Measurements from ENCODE around the gene ZBTB7A.

Gene ZBTB7A

DNA sequence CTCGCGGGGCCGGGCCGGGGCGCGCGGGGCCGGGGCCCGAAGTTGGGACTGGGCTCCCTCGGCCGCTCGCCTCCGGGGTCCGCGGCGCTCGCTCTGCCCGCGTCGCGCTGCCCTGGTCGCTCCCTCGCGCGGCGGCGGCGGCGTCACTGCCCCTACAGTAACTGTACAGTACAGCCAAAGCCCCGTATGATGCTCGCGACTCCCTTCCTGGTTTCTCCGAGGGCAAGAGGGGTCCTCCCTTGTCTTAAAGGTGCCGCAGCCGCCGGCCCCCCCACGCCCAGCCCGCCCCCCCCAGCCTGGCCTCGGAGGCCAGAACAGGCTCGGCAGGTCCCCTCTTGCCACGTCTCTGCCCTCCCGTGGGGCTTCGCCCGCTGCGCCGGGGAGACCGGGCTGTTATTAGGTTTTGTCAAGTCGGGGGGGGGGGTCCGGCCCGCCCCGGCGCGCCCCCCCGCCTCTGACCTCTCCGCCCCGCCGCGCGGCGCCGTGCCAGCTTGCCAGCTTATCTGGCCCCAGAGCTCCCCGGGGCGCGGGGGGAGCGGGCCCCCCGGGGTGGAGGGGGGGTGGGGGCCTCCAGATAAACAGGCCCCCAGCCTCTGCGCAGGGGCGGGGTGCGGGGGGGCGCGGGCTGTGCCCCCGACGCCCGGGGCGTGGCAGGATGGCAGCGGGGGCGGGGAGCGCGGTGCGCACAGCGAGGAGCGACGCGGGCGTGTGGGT, at the start of gene ZBTB7A:
TSS of gene ZBTB7A (minus strand) at position 218 of the 714 bp plus-strand sequence. CDS start 11,667 bp downstream, outside the sequence.
- in situ Hi-C loops (cut with MboI; ENCODE audit: low sequenced_read_pairs), result no loop called here

DNA sequence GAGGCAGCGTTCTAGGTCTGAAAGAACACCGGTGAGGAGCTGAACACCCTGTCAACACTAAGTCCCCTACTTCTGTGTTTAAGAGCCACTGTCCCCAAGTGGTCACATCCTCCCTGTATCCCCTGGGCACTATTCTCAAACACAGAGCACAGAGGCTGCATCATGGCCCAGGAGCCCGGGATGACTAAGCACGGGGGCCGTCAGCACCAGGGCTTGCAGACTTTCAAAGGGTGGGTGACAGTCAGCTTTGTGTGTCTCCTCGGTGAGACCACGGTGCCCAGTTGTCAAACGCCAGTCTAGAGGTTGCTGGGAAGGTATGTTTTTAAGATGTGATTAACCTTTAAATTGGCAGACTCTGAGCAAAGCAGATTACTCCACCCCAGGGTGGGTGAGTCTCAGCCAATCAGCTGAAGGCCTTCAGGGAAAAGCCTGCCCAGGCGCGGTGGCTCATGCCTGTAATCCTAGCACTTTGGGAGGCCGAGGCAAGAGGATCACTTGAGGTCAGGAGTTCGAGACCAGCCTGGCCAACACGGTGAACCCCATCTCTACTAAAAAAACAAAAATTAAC, 49.2 kb upstream of the ZBTB7A start:
- in situ Hi-C loops (cut with MboI; ENCODE audit: low sequenced_read_pairs), result no loop called here

DNA sequence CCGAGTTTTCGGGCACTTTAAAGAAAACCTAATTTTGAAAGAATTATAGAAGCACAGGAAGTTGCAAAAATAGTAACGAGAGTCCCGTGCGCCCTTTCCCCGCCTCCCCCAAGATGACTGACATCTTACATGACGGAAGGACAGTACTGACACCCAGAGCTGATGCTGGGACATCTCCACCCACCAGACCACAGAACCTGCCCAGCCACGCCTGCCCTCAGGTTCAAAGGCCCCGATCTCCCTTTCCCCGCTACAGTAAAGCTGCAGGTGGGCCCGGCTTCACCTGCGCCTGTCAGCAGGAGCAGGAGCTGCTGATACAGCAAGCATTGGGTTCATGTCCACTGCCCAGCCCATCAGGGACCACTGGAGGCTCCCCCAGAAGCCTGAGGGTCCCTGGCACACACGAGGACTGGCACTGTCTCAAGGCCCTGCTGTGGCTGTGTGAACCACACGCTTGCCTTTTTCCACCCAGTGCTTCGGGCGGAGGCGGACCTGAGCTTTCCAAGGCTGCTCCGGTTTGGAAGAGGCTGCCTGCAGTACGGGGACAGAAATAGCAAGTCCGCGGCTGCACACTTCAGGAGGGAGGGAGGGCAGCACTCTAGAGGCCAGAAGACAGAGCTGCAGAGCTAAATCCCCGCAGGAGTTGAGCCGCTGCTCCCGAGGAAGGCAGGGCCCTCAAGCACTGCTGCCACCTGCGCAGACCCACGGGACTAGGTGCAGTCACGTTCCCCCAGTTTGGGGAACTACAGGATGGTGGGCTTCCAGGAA, 48.5 kb upstream of the ZBTB7A start:
- in situ Hi-C loops (cut with MboI; ENCODE audit: low sequenced_read_pairs), result no loop called here

DNA sequence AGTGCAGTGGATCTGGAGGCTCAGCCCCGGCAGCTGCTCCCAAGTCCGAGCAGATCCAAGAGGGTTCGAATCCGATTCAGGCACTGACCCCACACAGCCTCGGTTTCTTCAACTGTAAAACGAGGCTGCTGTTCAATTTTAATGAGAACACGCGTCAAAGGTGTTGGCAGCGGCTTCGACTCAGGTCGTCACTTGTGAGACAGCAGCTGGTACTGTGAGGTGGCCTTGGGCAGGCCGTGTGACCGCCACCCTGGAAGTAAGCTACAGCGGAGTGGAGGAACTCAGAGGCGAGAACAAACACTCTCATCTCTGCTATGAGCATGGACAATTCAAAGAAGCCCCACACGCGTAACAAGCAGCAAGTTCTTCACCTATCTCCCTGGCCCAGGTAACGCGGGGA, 47.5 kb upstream of the ZBTB7A start:
- in situ Hi-C loops (cut with MboI; ENCODE audit: low sequenced_read_pairs), result no loop called here

DNA sequence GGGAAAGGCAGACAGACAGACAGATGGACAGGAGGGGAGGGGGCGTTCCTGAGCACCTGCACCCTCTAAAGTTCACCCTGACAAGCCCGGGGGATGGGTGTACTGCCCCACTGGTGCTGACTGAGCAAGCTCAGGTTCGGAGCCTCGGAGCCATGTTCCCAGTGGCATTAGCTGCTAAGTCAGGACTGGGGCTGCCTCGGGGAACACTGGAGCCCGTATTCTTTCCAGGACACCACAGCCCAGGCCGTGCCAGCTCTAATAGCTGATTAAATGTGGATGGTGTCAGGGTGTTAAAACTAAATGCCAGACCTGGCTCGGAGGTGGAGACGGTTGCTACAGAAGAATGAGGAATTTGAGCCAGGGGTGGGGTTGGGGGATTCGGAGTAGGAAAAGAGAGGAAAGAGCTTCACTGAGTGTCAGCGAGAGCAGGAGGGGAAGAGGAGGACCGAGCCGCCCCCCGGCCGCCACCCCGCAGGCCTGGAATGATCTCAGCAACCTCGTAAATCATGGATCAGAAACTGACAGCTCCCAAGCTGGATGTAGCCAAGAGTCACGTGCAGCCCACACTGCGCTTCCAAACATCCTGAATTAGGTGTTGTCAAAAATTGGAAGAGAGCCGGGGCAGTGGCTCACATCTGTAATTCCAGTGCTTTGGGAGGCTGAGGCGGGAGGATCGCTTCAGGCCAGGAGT, 46.8 kb upstream of the ZBTB7A start:
- in situ Hi-C loops (cut with MboI; ENCODE audit: low sequenced_read_pairs), result no loop called here

DNA sequence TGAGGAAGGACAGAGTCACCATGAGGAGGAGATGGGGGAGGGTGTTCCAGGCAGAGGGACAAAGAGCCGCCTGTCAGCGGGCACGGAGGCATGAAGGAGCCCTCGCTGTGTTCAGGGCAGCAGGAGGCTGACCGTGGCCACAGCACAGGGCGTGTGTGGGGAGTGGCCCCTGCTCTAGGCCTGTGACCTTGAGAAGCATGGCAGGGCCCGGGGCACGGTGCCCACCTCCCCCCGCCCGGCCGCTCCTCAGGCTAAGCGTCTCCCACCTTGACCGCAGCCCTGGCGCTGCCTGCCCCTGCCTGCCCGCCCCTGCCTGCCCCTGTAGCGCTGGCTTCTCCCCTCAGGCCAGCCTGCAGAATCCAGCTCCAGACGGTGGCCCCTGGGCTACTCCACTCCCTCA, 45.7 kb upstream of the ZBTB7A start:
- in situ Hi-C loops (cut with MboI; ENCODE audit: low sequenced_read_pairs), result no loop called here

DNA sequence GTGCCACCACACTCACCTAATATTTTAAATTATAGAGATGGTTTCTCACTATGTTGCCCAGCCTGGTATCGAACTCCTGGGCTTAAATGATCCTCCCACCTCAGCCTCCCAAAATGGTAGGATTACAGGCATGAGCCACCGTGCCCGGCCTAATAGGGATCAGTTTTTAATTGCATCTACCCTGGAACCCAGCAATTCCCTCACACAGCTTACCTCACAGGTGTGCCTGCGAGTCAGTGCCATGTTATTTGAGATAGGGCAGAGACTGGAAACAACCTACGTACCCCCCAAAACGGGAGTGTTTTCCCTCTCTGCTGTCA, 42.9 kb upstream of the ZBTB7A start:
- in situ Hi-C loops (cut with MboI; ENCODE audit: low sequenced_read_pairs), result no loop called here

DNA sequence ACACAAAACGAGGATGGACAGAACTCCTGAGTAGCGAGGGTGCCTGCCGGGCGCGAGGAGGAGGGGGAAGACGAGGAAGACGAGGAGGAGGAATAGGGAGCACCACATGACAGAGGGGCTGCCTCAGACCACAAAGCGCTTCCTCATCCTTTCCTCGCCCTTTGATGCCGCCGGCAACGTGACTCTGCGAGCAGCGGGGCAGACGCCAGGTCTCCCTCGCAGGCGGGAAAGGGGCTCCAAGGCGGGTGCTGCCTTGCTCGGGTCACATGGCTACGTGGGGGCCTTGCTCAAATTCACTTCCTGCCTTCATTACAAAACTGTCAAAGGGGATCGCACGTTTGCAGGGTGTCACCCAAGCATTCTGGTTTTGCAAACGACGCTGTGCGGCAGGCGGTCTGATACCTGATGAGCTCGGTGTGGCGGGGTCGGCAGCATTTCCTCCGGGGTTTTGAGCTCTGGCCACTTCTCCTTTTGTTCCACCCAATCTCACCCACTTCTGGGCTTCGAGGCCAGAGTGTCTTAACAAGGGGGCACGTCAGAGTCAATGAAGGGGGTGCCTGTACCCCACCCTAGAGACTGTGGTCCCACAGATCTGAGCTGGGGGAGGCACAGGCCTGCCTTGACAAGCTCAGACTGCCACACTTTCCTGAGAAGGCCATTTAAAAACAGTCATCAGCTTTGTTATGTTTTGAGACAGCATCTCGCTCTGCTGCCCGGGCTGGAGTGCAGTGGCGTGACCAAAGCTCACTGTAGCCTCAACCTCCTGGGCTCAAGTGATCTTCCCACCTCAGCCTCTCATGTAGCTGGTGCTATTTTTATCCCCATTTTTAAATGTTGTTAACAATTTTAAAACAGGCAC, 42.3 kb upstream of the ZBTB7A start:
- in situ Hi-C loops (cut with MboI; ENCODE audit: low sequenced_read_pairs), result no loop called here

DNA sequence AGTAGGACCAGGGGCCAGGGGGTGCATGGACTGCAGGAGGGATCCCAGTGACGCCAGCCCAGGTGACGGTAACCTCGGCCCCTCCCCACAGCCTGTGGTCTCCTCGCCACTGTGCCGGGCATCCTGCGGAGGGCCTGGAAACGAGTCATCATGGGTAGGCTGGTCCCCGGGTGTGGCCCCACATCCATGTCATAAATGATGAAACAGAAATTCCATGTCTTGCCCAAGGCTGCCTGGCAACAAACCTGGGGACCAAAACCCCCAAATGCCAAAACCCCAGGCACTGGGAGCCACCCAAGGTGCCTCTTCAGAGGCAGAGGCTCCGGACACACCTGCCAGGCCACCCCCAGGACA, 36.4 kb upstream of the ZBTB7A start:
- in situ Hi-C loops (cut with MboI; ENCODE audit: low sequenced_read_pairs), result no loop called here

DNA sequence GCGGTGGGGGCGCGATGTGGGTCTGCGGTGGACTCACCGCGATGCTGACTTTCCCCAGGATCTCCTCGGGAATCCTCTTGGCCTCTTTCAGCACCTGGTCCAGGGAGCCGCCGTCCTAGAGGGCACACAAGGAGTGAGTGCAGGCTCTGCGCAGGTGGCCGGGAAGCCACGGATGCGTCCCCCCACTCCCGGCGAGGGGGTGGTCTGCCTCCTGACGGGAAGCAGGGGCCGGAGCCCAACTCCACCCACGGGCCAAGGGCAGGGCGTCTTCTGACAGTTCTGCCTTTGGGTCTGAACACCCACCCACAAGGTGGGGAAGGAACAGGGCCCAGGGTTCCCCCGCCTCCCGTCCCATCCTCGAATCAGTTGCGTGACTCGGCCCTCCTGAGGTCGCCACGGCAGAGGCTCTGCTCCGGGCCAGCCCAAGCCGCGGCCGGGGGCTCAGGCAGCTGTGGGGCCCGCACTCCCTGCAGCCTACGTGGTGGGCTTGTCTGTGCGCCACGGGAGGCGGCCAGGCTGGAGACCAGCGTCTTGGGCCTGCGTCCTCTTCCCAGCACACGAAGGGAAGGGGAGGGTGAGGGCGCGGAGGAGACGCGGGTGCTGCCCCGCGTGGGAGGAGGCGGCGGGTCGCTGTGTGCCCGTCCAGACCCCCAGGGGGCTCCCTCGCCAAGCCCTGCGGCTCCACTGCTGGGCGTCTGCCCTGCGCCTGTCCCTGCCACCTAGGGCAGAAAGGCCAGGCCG, 35.8 kb upstream of the ZBTB7A start:
- in situ Hi-C loops (cut with MboI; ENCODE audit: low sequenced_read_pairs), result no loop called here

DNA sequence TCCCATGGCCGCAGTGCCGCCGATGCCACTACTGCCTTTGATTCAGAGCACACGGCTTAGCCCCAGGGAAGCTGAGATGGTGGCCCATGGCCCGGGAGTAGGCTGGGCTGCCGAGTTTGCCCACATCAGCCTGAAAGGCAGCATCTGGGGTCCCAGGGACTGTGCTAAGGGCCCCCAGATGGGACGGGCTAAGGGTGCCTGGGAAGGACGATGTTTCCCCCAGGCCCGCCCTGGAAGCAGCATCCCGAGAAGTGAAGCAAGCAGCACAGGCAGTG, 34.7 kb upstream of the ZBTB7A start:
- in situ Hi-C loops (cut with MboI; ENCODE audit: low sequenced_read_pairs), result no loop called here

DNA sequence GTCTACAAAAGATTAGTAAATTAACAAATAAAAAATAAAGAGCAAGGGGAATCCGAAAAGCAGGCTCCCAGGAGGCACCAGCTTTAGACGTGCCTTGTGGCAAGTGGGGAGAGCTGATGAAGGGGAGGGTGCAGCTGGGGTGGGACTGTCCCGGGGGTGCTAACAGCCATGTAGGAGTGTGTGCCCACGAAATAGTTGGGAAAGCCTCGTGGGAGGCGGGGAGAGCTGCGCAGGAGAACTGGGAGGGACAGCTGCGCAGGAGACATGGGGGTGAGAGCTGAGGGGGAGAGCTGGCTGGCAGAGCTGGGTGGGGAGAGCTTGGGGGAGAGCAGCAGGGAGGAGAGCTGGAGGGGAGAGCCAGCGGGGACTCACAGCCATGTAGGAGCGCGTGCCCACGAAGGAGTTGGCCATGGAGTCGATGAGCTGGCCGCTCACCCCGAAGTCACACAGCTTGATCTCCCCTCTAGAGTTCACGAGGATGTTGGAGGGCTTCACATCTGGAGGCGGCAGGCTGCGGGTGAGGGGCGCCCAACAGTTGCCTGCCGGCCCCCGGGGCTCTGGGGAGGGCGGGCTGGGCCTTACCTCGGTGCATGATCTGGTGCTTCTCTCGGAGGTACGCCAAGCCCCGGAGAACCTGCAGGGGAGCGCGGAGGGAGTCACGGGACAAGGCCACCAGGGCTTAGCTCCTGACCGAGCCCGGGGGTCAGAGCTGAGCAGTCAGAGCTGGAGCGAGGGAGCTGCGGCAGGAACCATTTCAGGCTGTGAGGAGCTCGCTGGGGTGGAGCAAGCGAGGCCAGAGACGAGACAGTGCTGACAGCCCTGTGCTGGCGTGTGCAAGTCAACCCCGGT, 34.2 kb upstream of the ZBTB7A start:
- in situ Hi-C loops (cut with MboI; ENCODE audit: low sequenced_read_pairs), result no loop called here

DNA sequence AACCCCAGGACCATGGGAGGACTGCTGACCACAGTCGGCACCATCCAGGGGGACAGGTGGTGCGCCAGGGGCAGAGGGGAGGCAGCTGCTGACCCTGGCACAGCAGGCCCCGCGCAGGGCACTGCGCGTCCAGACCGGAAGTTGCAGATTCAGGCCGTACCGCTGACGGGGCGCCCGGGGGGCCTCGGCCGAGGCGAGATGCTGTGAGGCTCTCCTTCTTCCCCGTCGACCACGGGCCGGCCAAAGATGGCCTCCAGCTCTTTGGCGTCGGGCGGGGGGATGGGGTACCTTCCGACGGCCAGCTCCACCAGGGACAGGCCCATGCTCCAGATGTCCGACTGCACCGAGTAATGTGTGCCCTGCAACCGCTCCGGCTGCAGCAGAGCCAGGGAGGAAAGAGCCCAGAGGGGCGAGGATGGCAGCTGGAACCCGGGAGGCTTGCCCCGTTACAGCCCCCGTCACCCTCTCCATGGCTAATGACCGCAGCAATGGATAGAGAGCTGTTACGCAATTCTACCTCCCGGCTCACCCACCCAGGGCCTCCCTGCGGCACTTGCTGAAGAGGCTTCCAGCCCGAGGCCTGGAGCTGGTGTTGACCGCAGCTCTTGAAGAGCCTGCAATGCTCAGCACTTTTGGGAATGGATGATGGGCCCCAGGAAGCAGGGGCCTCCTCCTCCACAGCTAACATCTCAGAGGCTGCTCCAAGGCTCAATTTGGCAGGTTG, 32.5 kb upstream of the ZBTB7A start:
- in situ Hi-C loops (cut with MboI; ENCODE audit: low sequenced_read_pairs), result no loop called here

DNA sequence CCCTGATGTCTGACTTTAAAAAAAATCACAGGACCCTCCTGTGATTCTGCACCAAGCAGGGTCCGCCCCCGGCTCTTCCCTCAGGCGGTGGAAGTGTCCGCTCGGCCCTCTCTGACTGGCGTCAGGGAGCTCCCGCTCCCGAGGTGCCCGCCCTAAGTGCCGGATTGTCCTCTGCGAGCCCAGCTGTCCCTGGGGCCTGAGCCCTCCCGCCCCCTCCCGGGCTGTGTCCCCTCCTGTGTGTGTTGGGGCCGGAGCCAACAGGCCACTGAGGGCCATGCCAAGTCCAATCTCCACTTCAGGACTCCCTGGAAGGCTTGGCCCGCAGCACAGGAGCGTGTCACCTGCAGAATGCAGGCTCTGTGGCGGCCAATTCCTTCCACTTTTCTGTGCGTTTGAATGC, 31.8 kb upstream of the ZBTB7A start:
- in situ Hi-C loops (cut with MboI; ENCODE audit: low sequenced_read_pairs), result no loop called here

DNA sequence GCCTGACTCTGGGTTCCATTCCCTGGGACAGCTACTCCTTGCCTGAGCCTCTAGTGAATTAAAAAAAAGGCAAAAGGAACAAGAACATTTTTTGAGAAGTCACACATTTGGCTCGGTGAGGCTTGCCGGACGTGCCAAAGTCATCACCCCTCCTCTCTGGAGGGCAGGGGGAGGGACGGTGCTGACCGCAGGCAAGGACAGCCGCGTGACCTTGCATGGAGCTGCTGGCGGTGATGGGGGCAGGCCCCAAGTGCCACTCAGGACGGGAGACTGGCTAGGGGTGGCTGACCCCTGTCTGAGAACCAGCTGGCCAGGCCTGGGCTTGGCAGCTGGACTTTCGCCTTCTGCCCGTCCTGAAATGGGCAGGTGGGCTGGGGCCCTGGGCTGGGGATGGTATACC, 30.8 kb upstream of the ZBTB7A start:
- in situ Hi-C loops (cut with MboI; ENCODE audit: low sequenced_read_pairs), result no loop called here

DNA sequence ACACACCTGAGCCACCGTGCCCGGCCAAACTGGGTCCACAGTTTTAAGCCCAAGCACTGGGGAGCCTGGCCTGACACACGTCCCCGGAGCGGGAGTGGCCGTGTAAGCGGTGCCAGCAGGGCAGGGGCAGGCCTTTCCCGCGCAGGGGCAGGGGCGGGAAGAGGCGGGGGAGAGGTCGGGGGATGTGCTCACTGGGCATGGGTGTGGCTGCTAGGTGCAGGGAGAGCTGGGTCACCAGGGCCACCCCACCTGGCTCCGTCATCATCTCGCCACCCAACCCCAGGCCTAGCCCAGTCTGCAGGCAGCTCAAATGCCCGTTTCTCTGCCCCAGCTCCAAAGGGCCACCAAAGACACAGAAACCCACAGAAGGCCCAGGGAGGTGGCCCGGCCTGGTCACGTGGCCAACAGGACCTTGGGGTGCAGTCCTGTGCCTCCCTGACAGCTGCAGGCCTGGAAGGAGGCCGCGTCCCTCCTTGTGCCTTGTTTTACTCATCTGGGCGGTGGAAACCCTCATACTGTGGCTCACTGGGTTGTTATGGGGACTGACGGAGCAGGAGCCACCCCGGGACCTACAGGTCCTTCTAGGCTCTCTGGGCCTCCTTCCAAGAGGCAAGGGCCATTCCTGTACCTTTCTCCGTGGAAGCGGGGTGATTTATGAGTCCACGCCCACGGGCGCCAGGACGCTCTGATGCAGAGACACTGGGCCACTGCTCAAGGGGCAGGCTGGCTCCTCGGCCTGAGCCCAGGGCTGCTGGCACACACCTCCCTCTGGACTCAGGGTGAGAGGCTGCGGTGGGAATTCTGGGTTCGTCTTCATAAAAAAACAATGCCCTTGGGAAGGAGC, 29.6 kb upstream of the ZBTB7A start:
- in situ Hi-C loops (cut with MboI; ENCODE audit: low sequenced_read_pairs), result no loop called here

DNA sequence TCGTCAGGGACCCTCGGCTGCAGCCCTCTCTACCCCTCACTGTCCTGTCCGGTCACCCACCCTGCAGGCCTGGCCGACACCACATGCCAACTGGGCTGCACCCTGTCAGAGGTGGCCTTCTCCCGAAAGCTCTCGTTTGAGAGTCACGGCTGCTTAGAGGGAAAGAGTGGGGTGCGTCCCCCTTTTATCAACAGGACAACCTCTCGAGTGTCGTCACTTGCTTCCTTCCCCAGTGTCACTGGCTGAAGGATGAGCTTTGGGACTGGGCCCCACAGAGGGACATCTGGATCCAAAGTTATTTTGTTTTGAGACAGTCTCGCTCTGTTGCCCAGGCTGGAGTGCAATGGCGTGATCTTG, 28.8 kb upstream of the ZBTB7A start:
- in situ Hi-C loops (cut with MboI; ENCODE audit: low sequenced_read_pairs), result no loop called here

Data from HL-60/S4 (cell line).